SW 1271 (cell line): Measurements from ENCODE around the gene ADRA2C.

Experiments
- DNase-seq, 2 experiments: peaks; one replicate each; lab custom pipeline; 2025; lab: John Stamatoyannopoulos, UW

The ADRA2C gene

DNA sequence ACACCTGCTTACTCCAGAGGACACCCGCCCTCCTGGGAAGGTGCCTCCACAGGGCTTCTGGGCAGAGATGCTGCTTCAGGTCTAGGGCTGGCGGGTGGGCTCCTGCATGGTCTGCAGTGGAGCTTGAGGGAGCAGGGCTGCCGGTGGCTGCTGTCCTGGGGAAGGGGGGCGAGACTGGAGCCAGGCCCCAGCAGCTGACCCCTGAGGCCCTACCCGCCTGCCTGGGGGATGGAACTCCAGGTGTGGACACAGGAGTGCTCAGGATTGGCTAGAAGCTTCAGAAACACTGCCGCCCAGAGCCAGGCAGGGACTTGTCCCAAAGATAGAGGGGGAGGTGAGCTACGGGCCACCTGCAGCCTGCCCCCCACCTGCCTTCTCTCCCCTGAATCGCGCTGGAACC, 33.0 kb upstream of the ADRA2C start:
- no peak for DNase-seq

DNA sequence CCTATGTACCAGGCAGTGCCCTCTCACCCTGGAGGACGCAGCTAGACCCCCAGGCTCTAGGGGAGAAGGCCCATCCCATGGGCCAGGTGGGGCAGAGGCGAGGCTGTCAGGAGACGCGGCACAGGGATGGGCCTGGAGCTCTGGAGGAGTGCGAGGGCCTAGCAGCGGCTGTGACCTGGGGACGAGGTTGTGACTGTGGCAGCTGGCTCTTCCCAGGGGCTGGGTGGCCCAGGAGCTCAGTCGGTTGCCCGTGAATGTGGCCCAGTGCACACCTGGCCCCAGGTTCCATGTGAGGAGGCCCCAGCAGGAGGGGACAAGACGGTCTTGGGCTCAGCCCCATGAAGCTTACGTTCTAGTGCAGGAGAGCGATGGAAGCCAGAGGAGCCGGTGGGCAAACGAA, 31.0 kb upstream of the ADRA2C start:
- no peak for DNase-seq

DNA sequence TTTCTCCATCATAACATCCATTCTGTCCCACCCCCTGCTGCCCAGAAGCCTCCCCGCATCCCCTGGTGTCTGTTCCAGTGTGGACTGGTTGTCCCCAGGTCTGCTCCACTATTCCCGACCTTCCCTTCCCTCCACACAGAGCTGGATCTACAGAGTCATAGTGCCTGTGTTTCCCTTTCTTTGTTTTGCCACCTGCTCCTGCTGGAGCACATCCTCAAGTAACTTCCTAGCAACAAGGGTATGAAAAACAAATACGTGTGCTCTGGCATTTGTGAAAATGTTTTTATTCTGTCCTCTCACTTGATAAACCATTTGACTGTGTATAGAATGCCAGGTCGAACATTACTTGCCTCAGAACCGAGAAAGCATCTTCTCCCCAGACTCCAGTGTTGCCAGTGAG, 29.9 kb upstream of the ADRA2C start:
- DNase-seq: no peak

DNA sequence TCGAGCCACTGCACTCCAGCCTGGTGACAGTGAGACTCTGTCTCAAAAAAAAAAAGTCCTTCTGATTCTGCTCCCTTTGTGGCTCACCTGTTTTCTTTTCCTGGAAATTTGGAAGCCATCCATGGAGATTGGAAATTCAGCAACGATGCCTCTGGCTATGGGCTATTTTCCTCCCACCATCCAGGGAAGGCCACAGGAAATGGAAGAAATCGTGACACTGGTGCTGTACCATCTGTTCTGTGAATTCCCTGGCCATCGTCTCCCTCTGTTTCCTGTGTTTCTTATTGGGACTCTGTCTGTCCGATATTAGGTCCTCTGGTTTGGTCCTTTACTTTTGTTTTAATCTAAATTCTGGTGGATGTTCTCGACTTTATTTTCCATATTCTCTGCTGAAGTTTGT, 29.4 kb upstream of the ADRA2C start:
- DNase-seq: no peak

DNA sequence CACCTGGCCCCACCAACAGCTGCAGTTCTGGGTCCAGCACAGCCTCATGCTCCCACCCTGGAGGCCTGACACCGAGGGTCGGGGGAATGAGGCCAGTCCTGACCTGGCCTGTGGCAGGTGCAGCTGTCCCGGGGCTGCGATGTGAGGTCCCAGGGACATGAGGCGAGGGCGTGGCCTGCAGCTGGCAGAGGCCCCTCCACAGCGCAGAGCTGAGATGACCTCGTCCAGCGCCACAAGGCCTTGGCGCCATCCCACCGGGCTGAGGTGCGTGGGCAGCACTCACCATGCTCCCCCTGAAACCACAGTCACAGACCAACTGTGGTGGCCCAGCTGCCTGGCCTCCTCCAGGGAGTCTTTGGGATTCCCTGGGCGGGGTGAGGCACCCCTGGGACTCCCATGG, 26.6 kb upstream of the ADRA2C start:
- no peak for DNase-seq

DNA sequence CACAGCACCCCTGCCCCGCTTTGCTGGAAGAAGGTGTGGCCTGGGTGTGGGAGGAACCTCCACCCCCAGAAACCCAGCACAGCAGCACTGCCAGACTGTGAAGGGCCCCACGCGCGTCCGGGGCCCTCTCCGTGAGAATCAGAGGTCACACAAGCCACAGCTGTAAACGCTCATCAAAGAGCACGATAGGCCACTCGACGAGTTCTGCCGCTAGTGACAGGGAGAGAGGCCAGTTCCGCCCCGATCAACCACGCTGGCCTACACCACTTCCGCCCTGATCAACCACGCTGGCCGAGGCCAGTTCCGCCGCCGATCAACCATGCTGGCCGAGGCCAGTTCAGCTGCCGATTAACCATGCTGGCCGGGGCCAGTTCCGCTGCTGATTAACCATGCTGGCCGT, 25.9 kb upstream of the ADRA2C start:
- no peak for DNase-seq

DNA sequence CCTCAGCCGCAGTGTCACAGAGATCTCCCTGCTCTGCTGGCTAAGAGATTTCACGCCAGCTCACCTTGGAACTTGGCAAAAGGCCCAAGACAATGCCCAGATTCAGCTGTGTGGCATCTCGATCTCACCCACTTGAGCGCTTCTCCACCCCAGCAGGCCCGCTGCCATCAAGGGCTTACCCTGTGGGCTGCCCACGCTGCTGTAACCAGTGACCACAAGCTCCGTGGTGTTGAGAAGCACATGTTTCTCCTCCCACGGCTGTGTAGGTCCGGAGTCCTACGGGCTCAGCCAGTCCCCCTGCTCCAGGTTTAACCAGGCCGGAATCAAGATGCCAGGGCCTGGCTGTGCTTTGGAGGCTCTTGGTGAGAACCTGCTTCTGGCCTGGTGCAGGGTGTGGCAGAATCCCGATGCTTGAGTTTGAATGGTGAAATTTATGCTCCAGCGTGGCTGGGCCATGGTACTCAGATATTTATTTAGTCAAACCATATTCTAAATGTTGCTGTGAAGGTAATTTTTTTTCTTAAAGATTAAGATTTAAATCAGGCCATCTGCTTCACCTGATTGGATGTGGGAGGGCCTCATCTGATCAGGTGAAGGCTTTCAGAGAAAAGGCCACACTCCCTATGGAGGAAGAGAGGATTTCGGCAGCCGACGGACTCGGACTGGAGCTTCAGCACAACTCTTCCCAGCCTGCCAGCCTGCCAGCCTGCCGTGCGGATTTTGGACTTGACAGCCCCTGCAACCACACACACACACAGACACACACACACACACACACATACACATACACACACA, 24.8 kb upstream of the ADRA2C start:
- DNase-seq: no peak

DNA sequence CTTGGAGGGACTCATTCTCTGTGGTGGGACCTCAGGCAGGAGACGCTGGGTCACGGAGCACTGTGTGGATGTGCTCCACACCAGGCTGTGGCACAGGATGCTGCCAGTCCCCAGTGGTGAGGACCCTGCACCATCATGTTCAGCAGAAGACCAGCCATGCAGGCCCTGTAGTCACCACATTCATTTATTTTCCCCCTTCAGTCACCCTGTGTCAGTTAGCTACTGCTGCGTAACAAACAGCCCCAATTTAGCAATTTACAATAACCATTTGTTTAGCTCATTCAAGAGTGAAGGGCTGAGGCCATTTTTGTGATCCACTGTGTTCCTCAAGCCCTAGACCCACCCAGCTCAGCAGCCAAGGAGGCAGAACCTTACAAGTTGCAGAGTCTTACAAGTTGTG, 23.6 kb upstream of the ADRA2C start:
- DNase-seq: no peak

DNA sequence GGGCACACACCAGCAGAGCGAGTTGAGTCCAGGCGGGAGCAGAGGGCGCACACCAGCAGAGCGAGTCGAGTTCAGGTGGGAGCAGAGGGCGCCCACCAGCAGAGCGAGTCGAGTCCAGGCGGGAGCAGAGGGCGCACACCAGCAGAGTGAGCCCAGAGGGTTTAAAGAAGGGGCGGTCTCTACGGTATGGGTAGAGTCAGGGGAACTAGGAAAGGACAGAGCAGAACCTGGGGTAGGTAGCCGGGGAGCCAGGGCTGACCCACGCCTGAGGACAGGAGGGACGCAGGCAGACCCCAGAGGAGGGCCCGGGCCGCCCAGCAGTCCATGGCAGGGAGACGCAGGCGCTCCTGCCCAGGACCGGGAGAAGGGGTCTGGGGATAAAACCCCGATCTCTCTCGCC, 22.0 kb upstream of the ADRA2C start:
- no peak for DNase-seq

DNA sequence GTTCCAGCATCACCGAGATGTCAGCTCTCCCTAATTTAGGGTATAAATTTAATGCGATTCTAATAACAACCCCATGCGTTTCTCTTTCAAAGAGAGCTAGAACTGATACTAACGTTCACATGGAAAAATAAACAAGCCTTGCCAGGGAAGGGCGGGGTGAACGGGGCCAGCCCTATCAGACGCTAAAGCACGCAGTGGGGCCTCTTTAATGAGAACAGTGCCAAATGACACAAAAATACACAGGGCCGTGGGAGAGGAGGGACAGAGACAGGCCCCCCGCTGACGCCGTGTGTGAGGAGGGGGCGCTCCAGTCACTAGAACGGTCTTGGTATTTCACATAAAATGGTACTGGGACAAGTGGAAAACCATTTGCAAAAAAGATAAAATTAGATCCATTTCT, 21.3 kb upstream of the ADRA2C start:
- DNase-seq: no peak

DNA sequence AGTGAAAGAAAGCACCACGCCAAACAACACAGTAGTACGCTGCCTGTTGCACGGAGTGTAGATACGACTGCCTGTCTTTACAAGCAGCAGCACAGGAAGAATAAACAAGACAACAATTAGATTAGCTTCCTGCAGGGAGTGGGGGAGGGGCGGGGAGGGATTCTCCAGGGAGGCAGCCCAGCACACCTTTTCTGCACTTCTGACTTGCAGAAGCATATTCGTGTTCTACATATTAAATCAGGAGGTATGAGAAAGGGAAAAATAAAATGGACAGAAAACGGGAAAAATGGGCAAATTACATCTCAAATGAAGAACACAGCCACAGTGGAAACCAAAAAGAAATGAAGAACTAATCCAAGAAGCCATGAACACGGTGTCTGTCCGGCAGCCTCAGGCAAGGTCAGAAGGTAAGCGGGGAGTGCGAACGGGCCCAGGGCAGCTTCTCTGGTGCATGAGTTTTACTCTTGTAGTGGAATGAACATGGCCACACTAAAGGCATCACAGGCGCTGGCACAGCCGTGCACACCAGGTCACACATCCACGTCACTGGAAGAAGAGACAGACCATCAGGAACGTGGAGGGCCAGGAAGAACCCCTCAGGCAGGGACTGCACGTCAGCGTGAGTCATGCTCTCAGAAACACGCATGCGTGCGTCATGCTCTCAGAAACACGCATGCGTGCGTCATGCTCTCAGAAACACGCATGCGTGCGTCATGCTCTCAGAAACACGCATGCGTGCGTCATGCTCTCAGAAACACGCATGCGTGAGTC, 20.1 kb upstream of the ADRA2C start:
- DNase-seq: peak; percentile 44 to 84

DNA sequence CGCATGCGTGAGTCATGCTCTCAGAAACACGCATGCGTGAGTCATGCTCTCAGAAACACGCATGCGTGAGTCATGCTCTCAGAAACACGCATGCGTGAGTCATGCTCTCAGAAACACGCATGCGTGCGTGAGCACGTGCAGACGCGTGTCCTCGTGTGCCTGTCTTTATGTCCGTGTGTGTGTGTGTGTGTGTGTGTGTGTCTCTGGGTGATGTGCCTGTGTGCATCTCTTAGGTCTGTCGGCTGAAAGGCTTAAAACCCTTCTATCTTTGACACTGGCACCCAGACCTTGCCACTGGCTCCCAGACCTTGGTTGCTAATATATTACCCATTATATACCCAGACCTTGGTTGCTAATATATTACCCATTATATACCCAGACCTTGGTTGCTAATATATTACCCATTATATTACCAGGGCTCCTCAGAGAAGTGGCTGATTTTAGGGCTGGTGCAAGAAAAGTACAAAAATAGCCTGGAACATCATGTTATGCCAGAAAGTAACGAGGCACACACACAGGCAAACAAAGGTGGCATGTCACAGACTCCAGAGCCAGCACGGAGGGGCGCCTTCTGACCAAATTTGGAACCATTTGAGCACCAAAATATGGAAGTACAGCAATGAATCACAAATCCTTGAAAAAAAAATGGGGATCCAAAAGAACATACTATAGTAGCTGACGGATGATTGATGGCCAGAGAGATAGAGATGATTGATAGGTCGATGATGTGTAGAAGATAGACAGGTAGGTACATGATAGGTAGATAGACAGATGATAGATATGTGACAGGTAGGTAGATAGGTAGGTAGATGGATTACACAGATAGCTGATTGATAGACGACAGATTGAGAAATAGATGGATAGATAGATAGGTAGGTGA, 19.2 kb upstream of the ADRA2C start:
- DNase-seq: no peak

DNA sequence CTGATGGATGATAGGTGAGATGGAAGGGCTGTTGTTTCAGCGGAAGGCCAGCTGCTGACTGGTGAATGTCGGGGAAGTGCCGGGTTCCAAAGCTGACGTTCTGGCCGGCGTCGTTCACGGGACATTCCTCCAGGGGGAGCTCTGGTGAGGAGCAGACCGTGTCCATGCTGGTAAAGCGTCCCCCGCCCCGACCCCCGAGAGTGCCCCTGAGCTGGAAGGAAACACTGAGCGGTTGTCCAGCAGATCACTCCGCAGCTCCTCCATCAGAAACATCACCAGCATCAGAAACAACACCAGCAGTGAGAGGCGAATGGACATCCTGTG, 18.6 kb upstream of the ADRA2C start:
- DNase-seq: peak in 1 of 2 experiments; percentile 21

DNA sequence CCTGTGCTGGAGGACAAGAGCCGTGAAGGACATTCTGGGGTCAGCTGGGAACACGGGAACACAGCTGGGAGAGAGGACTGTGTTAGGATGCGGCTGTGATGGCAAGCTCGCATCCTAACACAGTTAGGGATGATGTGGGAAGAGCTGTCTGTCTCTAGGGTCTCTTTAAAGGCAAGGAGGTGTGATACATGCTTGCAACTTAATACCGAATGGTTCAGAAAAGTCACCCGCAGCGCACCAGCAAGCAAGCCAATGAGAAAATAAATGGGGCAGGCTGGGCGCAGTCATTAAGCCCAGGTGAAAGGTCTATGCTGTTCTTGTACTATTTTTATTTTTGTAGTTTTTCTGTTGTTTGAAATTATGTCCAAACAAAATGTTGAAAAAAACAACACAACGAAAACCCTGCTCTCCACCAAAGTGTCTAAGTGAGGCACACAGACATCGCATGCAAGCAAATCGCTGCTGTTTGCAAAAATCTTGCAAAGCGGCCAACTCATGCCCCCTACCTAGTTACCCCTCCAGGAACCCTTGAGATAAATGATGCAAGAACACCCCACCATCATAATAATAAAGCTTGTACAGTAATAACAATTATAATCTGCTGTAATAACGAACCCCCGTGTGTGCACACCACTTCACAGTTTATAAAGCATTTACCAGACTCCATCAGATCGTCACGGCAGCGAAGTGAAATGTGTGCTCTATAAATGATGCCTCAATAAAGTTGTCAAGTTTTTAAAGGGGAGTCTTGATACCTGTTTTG, 17.9 kb upstream of the ADRA2C start:
- no peak for DNase-seq

DNA sequence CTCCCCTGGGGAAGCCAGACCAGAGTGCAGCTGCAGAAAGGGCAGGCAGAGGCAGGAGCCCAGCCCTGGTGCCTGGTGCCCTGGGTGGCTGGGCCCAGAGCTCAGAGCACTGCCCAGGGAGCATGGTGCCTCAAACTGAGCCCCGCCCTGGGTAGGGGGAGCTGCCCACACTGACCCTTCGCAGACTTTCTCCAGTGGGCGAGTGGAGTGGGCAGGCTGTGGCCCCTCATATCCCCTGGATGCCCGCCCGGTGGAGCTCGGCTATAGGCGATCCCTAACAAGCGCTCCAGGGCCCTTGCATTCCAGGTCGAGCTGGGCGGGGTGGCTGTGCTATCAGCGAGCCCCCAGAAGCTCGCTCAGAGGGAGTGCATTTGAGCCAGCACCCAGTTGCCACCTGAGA, 17.1 kb upstream of the ADRA2C start:
- DNase-seq: no peak

DNA sequence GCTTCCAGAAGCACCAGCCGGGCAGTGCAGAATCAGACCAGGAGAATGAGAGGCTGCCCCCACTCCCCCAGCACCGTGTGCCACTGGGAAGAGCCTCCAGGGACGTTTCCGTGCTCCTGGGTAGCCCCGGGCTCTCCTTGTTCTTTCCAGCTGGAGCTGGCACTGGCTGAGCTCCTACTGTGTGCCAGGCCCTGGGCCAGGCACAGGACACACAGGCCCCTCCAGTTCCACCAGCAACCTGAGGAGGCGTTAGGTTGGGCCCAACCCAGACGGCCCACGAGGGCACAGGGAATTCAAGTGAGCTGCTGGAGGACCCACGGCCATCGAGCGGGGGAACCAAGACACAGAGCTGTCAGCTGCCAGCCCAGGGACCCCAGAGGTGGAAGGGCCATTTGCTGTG, 15.9 kb upstream of the ADRA2C start:
- no peak for DNase-seq

DNA sequence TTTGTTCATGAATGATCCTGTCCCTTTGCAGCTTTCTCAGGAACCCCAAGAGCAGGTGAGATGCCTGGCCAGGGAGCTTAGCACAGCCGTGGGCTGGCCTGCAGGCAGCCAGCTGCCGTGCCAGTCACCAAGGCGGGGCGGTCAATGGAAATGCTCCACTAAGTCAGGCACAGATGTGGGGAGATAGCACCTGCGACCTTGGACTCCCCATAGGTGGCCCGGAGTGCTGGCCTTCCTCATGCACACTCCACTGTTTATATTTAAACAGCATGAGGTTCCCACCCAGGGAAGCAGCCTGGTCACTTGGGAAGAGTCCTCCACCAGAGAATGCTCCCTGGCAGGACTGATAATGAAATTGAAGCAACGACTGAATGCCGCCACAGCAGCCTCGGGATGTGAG, 14.2 kb upstream of the ADRA2C start:
- DNase-seq: no peak

DNA sequence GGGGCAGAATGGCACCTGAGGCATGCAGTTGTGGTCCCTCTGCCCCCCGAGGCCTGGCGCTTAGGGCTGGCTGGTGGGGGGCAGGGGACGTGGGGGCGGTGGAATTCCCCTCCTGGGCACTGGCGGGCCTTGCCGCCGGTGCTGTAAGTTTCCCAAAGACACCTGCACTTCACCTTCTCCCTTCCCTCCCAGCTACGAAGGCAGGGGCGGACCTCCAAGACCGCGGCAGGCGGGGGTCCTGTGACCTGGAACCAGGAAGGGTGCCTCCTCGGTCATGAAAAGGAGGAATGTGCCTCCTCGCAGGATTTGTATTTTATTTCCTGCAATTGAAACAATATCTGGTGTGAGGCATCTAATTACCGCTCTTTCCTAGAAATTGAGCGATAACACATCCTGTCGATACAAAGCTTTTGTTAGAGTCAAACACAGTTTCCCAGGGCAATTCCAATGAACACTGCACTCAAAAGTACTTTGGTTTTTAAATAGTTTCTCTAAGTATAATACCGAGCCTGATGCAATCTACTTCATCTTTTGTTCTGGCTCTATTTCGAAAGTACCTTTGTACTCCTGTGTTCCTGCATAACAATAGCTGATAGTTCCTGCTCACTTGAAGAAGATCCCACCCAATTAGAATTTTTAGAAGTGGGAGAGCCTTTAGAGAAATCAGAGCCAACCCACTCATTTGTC, 12.3 kb upstream of the ADRA2C start:
- DNase-seq: no peak

DNA sequence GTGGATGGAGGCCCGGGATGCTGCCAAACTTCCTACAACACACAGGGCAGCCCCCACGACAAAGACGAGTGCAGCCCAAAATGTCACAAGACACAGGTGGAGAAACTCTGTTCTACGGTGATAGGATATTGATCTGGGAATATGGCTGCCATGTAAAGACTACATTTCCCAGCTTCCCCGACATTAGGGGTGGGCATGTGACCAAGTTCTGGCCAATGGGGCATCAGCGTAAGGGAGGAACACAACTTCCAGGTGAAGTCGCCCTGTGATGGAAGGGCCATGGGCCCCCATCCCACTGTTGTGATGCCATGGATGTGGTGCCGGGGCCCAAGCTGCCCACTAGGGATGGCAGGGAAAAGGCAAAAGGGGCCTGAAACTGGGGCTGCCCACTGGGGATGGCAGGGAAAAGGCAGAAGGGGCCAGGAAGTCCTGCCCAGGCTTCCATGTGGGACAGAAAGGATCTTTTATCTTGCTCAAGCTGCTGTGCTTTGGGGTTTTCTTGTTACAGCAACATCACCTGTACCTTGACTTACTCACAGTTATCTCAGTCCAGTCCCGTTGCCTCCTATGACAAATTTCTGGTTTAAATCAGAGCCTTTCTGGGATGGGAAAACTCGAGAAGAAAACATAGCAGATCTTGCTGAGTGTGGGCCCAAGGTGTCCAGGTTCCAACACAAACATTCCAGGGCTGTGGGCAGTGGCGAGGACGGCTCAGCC, 9.7 kb upstream of the ADRA2C start:
- DNase-seq: no peak

DNA sequence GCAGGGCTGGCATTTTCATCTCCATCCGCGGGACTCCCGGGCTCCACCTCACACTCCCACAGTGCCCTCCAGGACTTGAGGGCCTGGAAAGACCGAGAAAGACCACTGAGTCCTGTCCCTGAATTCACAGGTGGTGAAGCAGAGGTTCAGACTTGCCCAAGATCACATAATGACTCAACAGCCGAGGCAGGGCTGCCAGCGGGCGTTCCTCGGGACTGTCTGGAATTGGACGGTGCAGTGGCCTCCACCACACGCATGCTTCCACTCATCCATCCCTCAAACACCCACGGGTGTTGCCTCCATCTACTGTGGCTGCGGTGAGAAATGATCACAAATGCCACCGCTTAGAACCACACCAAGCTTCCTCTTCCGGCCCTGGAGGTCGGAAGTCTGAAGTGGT, 6.9 kb upstream of the ADRA2C start:
- no peak for DNase-seq

DNA sequence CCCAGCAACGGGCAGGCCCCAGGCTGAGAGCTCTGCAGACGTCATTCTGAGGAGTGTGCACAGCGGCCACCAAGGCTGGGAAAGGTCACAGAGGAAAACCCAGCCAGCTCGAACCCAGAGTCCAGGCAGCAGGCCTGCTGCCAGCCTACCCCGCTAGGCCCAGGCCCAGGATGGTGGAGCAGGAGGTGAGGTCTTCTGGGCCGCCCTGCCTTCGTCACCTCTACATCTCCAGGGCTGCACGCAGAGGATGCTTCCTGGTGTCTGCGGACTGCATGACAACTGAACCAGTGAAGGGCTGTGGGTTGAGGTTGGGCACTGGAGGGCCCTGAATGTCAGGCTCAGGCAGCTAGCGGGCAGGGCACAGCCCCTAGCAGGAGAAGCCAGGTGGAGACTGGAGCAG, 5.8 kb upstream of the ADRA2C start:
- DNase-seq: no peak
